ENCODE data around the gene TATDN2.

DNA sequence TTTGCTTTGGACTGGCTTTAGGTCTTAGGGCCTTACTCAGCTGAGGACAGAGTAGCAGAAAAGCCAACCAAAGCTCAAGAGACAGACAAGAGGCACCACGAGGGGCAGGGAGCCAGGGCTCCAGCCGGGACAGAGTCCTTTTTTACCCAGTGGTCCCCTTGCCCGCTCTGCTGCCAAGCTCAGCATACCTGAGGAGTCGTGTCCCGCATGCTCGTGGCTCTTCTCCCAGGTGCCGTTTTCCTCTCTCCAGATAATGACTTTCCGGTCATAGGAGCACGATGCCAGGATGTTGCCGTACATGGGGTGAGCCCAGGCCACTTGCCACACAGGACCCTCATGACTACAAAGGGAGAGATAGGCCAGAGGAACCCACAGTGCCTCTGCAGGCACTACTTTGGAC lies 64.1 kb downstream of the TATDN2 start:
- TF ChIP-seq, protein P1, sequence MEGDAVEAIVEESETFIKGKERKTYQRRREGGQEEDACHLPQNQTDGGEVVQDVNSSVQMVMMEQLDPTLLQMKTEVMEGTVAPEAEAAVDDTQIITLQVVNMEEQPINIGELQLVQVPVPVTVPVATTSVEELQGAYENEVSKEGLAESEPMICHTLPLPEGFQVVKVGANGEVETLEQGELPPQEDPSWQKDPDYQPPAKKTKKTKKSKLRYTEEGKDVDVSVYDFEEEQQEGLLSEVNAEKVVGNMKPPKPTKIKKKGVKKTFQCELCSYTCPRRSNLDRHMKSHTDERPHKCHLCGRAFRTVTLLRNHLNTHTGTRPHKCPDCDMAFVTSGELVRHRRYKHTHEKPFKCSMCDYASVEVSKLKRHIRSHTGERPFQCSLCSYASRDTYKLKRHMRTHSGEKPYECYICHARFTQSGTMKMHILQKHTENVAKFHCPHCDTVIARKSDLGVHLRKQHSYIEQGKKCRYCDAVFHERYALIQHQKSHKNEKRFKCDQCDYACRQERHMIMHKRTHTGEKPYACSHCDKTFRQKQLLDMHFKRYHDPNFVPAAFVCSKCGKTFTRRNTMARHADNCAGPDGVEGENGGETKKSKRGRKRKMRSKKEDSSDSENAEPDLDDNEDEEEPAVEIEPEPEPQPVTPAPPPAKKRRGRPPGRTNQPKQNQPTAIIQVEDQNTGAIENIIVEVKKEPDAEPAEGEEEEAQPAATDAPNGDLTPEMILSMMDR (conservative IDR thresholded peaks at IDR 0.05; ENCODE audit: low read length), result no peak
- TF ChIP-seq EZH2phosphoT487 (IDR thresholded peaks at IDR 0.05; ENCODE audit: borderline replicate concordance, low read depth, low read length), result no peak
